ENCODE data around the gene LEMD2. TPM values are rescaled to one million over a fixed set of nuclear protein-coding genes. Genes with fewer than 3 reads are reported as not detected.
A peak's percentile ranks its signal among the peaks of the same experiment; 100 is the strongest.

Gene LEMD2
- total RNA-seq = 100 to 1,000 TPM; 115 to 125 (median 118) TPM
- 67.7 TPM for total RNA-seq (2013)
- total RNA-seq = 45.9 to 135 (median 95.9) reads per million in 29 experiments

DNA sequence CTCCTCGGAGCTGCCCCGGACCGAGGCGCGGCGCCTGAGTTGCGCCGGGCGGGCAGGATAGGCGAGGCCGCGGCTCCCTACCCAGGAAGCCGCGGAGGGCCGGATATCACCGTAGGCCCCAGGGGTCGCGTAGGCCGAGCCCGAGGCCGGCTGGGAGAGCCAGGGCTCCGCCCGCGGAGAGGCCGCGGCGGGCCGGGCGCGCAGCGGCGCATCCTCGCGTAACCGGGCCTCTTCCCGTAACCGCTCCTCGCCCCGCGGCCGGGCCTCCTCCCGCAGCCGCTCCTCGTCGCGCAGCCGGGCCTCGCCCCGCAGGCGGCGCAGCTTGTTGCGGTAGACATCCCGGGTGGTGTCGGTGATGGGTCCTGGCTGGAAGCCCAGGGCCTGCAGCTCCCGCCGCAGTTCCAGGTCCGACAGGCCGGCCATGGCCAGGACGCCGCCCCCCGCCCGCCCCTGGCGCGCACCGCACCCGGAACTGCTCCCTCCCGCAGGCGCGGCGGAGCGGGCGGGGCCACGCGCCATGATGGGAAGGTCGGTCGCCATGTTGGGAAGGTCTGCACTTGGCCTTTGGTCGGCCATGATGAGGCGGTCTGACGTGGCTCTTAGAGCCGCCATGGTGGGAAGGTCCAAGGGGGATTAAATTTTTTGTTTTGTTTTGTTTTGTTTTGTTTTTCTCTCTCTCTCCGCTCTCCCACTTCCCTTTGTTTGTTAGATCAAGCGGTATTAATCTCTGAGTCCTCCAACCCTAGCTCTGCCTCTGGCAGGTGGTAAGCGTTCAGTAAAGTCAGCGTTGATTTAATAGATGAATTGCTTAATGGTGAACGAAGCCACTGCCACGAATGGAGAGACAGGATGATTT lies at the start of gene LEMD2:
Gene LEMD2, minus strand, starts transcription at position 437 of the 856 bp plus-strand sequence. Its CDS starts 14 bp downstream, at position 423.
- POLR2A ChIA-PET = no interaction called here
- peak within 1 kb of the TSS; percentile 95 to 97 for H3K27ac Mint-ChIP-seq
- H3K4me3 Mint-ChIP-seq = peak within 1 kb of the TSS; percentile 90 to 94 (median 94)
- Histone ChIP-seq H3K36me3 (ENCODE audit: control insufficient read depth in 2 of 2, extremely low read depth in 1 of 2, insufficient read depth in 1 of 2, low read length in 1 of 2) (peaks cover 4 to 13% of the 10 kb centered on the region in 2 donors), H3K27me3 (replicated peaks in 1 of 2; ENCODE audit: control insufficient read depth in 2 of 2, extremely low read depth in 1 of 2, insufficient read depth in 2 of 2, low read length in 1 of 2) (peaks cover 0 to 8% of the 10 kb centered on the region in 2 experiments), H3K9me3 (no peaks in the 10 kb centered on the region), H3K27ac (ENCODE audit: low read length) (peak within 1 kb of the TSS; percentile 71), H3K4me1 (ENCODE audit: control insufficient read depth in 1 of 2, extremely low read depth in 1 of 2, insufficient read depth in 2 of 2, low read length in 2 of 2) (peaks cover 17 to 41% of the 10 kb centered on the region in 2 experiments), H3K4me3 (ENCODE audit: control insufficient read depth in 1 of 2, extremely low read depth in 1 of 2, low read length in 1 of 2) (peak within 1 kb of the TSS; percentile 44 to 56)
- H3K36me3 Mint-ChIP-seq = peaks cover 20% of the 10 kb centered on the region
- peaks cover 46 to 53% (median 48%) of the 10 kb centered on the region in 3 donors for H3K4me1 Mint-ChIP-seq
- H3K9me3 Mint-ChIP-seq = no peaks in the 10 kb centered on the region
- CTCF ChIA-PET = interaction anchor here in 1 of 2 donors (1.1 kb wide), 1 partner anchor 17 kb away, joined by 3 read pairs; no protein-coding TSS in a partner anchor
- DNase-seq (peak; percentile 81 to 96 (median 88)), ATAC-seq (replicated peaks in 1 of 4) (peak; percentile 89 to 92 (median 92))
- H3K27me3 Mint-ChIP-seq = peaks cover 0 to 4% of the 10 kb centered on the region in 2 donors
- 2% methylated on average over 80 of the region's 86 CpGs for WGBS (ENCODE audit: insufficient coverage)

DNA sequence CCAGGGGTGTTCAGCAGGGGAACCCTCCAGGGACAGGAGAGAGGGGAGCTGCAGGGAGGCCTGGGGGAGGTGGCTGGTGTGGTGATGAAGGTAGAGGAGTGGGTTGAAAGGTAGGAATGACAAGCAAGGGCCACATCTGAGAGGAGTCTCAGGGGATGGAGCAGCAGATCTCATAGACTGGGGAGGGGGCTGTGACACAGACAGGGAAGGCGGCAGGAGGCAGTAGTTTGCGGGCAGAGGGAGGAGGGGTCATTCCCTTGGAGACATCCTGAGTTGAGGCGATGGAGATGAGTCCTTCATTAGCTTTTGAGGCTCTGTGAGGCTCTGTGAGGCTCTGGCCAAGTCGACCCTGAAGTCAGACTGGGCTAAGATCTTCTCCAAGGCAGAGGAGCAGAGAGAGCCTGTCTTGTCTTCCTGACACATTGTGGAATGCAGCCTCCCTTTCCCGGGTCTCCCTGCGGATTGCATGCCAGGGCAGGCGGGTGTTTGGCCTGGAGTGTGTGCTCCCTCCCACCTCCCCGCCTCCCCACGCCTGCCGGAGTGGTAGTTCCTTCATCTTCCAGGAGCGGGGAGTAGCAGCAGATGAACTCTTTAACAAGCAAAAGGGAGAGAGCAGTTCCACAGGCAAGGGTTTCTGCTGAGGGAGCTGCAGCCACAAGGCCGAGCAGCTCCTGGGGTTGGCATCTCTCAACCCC lies 49.2 kb upstream of the LEMD2 start:
- H3K27ac Mint-ChIP-seq = no peak overlapping the region
- ATAC-seq (replicated peaks in 1 of 4) (no peak), DNase-seq (no peak)
- peaks cover 12 to 15% (median 13%) of the 10 kb centered on the region in 3 donors for H3K4me1 Mint-ChIP-seq
- peaks cover 0 to 6% (median 0%) of the 10 kb centered on the region in 3 donors for H3K9me3 Mint-ChIP-seq
- no peaks in the 10 kb centered on the region for H3K36me3 Mint-ChIP-seq
- Histone ChIP-seq H3K9me3 (no peaks in the 10 kb centered on the region), H3K4me3 (ENCODE audit: control insufficient read depth in 1 of 2, extremely low read depth in 1 of 2, low read length in 1 of 2) (no peak overlapping the region), H3K27ac (ENCODE audit: low read length) (no peak overlapping the region), H3K27me3 (replicated peaks in 1 of 2; ENCODE audit: control insufficient read depth in 2 of 2, extremely low read depth in 1 of 2, insufficient read depth in 2 of 2, low read length in 1 of 2) (peaks cover 0 to 27% of the 10 kb centered on the region in 2 experiments), H3K4me1 (ENCODE audit: control insufficient read depth in 1 of 2, extremely low read depth in 1 of 2, insufficient read depth in 2 of 2, low read length in 2 of 2) (peaks cover 0 to 11% of the 10 kb centered on the region in 2 experiments), H3K36me3 (ENCODE audit: control insufficient read depth in 2 of 2, extremely low read depth in 1 of 2, insufficient read depth in 1 of 2, low read length in 1 of 2) (no peaks in the 10 kb centered on the region)
- H3K27me3 Mint-ChIP-seq = peaks cover 0 to 8% of the 10 kb centered on the region in 2 donors
- POLR2A ChIA-PET = no interaction called here
- CTCF ChIA-PET = no interaction called here
- WGBS (ENCODE audit: insufficient coverage) = 91% methylated on average over 9 of the region's 12 CpGs
- H3K4me3 Mint-ChIP-seq = no peak overlapping the region

DNA sequence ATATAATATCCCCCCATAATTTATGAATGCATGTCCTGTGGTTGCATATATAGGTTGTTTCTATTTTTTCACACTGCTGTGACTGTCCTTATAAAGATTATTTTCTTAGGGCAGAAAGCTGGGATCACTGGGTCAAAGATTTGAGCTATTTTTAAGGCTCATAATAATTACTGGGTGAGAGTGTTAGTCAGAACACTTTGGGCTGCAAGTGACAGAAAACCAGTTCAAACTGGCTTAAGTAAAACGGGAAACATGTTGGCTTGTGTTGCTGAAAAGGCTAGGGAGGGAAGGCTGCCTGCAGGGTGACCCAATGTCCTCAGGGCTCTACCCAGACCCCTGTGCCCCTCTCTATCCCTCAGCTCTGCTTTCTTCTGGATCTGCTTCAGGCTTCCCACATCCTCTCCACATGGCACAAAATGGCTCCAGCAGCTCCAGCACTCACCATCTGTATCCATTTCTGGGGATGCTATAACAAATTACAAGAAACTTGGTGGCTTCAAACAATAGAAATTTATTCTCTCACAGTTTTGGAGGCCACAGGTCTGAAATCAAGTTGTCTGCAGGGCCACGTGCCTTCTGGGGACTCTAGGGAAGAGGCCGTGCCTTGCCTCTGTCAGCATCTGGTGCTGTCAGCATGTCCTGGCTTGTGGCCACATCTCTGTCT lies 48.0 kb upstream of the LEMD2 start:
- H3K9me3 ChIP-seq = no peaks in the 10 kb centered on the region
- Mint-ChIP-seq H3K27ac (no peak overlapping the region), H3K4me3 (no peak overlapping the region), H3K9me3 (peaks cover 0 to 6% (median 0%) of the 10 kb centered on the region in 3 donors), H3K36me3 (no peaks in the 10 kb centered on the region), H3K27me3 (peaks cover 0 to 8% of the 10 kb centered on the region in 2 donors), H3K4me1 (peaks cover 12 to 15% (median 13%) of the 10 kb centered on the region in 3 donors)
- no peak overlapping the region for H3K27ac ChIP-seq (ENCODE audit: low read length)
- H3K27me3 ChIP-seq (replicated peaks in 1 of 2; ENCODE audit: control insufficient read depth in 2 of 2, extremely low read depth in 1 of 2, insufficient read depth in 2 of 2, low read length in 1 of 2) = peaks cover 0 to 27% of the 10 kb centered on the region in 2 experiments
- no peak overlapping the region for H3K4me3 ChIP-seq (ENCODE audit: control insufficient read depth in 1 of 2, extremely low read depth in 1 of 2, low read length in 1 of 2)
- POLR2A ChIA-PET = no interaction called here
- no peak for DNase-seq
- ATAC-seq (replicated peaks in 1 of 4) = no peak
- peaks cover 0 to 11% of the 10 kb centered on the region in 2 experiments for H3K4me1 ChIP-seq (ENCODE audit: control insufficient read depth in 1 of 2, extremely low read depth in 1 of 2, insufficient read depth in 2 of 2, low read length in 2 of 2)
- WGBS (ENCODE audit: insufficient coverage) = no CpG with 5 or more reads among the region's 3 CpGs
- H3K36me3 ChIP-seq (ENCODE audit: control insufficient read depth in 2 of 2, extremely low read depth in 1 of 2, insufficient read depth in 1 of 2, low read length in 1 of 2) = no peaks in the 10 kb centered on the region
- CTCF ChIA-PET = no interaction called here

DNA sequence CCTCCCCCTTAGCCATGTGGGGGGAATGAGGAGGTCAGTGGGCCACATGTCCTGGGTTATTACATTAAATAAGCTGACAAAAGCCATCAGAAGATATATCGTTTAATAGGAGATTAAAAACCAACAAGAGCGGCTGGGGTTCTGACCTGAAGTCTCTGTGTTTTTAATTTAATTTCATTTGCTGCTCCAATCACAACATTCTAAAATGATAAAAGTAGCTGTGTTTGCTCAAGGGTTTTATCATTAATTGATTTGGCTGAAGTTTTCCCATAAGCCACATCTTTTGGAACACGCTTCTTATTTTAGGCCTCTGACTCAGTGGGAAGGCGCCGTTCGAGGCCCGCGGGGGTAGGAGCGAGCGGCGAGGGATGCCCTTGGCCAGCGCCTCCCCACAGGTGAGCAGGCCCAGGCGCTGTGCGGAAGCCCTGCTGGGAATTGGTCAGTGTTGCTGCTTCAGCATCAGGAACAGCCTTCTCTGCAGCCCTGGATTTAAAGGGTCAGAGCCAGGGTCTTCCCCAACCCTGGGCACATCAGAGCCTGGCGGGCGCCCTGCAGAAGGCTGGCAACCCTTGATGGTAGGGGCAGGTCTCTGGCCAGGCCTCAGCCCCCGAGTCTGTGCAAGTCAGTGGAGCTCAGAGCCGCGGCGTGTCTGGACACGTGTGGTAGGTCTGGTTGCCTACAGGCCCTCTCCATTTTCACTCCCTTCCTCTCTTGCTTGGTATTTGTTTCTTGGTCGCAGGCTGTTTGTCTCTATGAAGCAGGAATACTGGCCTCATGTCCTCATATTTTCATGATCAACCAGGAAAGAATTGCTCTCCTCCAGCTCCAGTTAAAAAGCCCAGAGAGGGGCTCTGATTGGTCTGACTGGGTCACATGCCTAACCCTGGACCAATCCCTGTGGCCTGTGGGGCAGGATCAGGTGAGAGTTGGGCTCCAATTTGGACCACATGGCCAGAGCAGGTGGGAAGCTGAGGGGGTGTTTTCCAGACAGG lies 45.8 kb upstream of the LEMD2 start:
- no peak overlapping the region for H3K4me3 ChIP-seq (ENCODE audit: control insufficient read depth in 1 of 2, extremely low read depth in 1 of 2, low read length in 1 of 2)
- H3K36me3 Mint-ChIP-seq = no peaks in the 10 kb centered on the region
- ChIA-PET CTCF (no interaction called here), POLR2A (no interaction called here)
- peaks cover 0 to 34% of the 10 kb centered on the region in 2 experiments for H3K27me3 ChIP-seq (replicated peaks in 1 of 2; ENCODE audit: control insufficient read depth in 2 of 2, extremely low read depth in 1 of 2, insufficient read depth in 2 of 2, low read length in 1 of 2)
- peaks cover 0 to 6% (median 0%) of the 10 kb centered on the region in 3 donors for H3K9me3 Mint-ChIP-seq
- no peaks in the 10 kb centered on the region for H3K9me3 ChIP-seq
- no peaks in the 10 kb centered on the region for H3K36me3 ChIP-seq (ENCODE audit: control insufficient read depth in 2 of 2, extremely low read depth in 1 of 2, insufficient read depth in 1 of 2, low read length in 1 of 2)
- H3K27ac Mint-ChIP-seq = no peak overlapping the region
- H3K27ac ChIP-seq (ENCODE audit: low read length) = no peak overlapping the region
- ATAC-seq (replicated peaks in 1 of 4) (no peak), DNase-seq (no peak)
- H3K27me3 Mint-ChIP-seq = peaks cover 4 to 17% of the 10 kb centered on the region in 2 donors
- WGBS (ENCODE audit: insufficient coverage) = 96% methylated on average over 20 of the region's 22 CpGs
- H3K4me1 Mint-ChIP-seq = peaks cover 3 to 6% (median 3%) of the 10 kb centered on the region in 3 donors
- no peak overlapping the region for H3K4me3 Mint-ChIP-seq
- H3K4me1 ChIP-seq (ENCODE audit: control insufficient read depth in 1 of 2, extremely low read depth in 1 of 2, insufficient read depth in 2 of 2, low read length in 2 of 2) = peaks cover 0 to 2% of the 10 kb centered on the region in 2 experiments

DNA sequence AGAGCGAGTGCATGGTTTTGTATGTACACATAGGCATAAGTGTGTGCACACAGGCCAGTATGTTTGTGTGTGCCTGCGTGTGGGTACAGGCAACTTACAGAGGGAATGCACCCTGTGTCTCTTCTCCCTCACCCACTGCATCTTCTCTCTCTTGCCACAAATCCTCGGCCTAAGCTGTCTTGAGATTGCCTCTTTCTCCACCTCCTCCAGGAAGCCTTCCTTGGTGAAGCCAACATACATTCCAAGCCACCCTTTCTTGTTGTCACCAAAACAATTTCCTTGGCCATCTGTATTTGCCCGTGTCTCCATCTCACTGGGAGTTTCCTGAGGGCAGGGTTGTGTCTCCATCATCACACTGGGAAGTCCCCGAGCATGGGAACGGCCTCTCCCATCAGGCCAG lies 44.7 kb upstream of the LEMD2 start:
- Mint-ChIP-seq H3K27ac (no peak overlapping the region), H3K36me3 (no peaks in the 10 kb centered on the region), H3K4me1 (no peaks in the 10 kb centered on the region), H3K9me3 (peaks cover 0 to 6% (median 0%) of the 10 kb centered on the region in 3 donors), H3K27me3 (peaks cover 4 to 21% of the 10 kb centered on the region in 2 donors), H3K4me3 (no peak overlapping the region)
- H3K36me3 ChIP-seq (ENCODE audit: control insufficient read depth in 2 of 2, extremely low read depth in 1 of 2, insufficient read depth in 1 of 2, low read length in 1 of 2) = no peaks in the 10 kb centered on the region
- H3K9me3 ChIP-seq = no peaks in the 10 kb centered on the region
- peaks cover 0 to 40% of the 10 kb centered on the region in 2 experiments for H3K27me3 ChIP-seq (replicated peaks in 1 of 2; ENCODE audit: control insufficient read depth in 2 of 2, extremely low read depth in 1 of 2, insufficient read depth in 2 of 2, low read length in 1 of 2)
- WGBS (ENCODE audit: insufficient coverage) = 83% methylated on average over 4 of the region's 6 CpGs
- no peak overlapping the region for H3K27ac ChIP-seq (ENCODE audit: low read length)
- H3K4me3 ChIP-seq (ENCODE audit: control insufficient read depth in 1 of 2, extremely low read depth in 1 of 2, low read length in 1 of 2) = no peak overlapping the region
- ATAC-seq (replicated peaks in 1 of 4) (no peak), DNase-seq (no peak)
- no peaks in the 10 kb centered on the region for H3K4me1 ChIP-seq (ENCODE audit: control insufficient read depth in 1 of 2, extremely low read depth in 1 of 2, insufficient read depth in 2 of 2, low read length in 2 of 2)
- POLR2A ChIA-PET = no interaction called here
- CTCF ChIA-PET = no interaction called here

Measured in T-cell (primary cell).